T-helper 22 cell (primary cell): ENCODE data around the gene JMJD1C.
"Not testable (repeated sequence)": the region's sequence is repeated elsewhere in the genome, so short reads cannot be mapped to it uniquely, and the experiment has no call there.

Source experiments
- DNase-seq: peaks from one replicate; pipeline ENCODE4 v3.0.0-alpha.2; 2020; ENCODE audit warnings: low read depth

The JMJD1C gene

DNA sequence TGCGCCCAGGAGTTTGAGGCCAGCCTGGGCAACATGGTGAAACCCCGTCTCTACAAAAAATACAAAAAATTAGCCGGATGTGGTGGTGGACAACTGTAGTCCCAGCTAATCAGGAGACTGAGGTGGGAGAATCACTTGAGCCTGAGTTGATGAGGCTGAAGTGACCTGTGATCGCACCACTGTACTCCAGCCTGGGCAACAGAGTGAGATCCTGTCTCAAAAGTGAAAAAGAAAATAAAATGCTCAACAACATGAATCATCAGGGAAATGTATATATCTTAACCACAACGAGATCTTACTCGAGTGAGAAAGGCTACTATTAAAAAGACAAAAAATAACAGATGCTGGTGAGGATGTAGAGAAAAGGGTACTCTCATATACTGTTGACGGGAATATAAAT lies 72.7 kb downstream of the JMJD1C start:
- DNase-seq = no peak

DNA sequence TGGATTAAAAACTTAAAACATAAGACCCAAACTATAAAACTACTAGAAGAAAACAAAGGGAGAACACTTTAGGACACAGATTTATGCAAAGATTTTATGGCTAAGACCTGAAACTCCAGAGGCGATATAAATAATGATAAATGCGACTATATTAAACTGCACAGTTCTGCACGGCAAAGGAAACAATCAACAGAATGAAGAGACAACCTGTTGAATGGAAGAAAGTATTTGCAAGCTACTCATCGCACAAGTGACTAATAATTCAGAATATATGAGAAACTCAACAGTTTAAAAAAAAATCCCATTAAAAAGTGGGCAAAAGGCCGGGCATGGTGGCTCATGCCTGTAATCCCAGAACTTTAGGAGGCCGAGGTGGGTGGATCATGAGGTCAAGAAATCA lies 73.6 kb downstream of the JMJD1C start:
- DNase-seq = no peak

DNA sequence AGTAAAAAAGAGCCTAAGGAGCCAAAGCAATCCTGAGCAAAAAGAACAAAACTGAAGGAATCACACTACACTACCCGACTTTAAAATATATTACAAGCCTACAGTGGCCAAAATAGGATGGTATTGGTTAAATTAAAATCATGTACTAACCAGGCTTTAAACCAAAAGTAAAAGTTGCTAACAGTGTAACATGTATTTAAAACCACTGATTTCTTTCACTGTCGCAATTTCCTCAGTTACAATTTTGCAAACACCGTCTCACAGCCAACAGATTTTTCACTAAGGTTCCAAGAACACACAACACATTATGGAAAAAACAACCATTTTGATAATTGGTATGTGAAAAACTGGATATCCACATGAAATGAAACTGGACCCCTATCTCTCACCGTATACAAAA lies 74.0 kb downstream of the JMJD1C start:
- DNase-seq = no peak

DNA sequence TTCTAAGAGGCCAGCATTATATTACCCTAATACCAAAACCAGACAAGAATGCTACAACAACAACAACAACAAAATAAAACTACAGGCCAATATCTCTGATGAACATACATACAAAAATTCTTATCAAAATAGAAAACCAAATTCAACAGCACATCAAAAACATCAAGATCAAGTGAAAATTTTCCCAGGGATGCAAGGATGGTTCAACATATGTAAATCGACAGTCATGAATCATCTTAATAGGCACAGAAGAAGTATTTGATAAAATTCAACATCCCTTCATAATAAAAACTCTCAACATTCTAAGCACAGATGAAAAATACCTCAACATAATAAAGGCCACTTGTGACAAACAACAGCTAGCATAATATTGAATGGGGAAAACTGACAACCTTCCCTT lies 75.3 kb downstream of the JMJD1C start:
- no peak for DNase-seq

GRCh38 chr10:63388421-63389031 lies 77.3 kb downstream of the JMJD1C start:
- DNase-seq = no peak

DNA sequence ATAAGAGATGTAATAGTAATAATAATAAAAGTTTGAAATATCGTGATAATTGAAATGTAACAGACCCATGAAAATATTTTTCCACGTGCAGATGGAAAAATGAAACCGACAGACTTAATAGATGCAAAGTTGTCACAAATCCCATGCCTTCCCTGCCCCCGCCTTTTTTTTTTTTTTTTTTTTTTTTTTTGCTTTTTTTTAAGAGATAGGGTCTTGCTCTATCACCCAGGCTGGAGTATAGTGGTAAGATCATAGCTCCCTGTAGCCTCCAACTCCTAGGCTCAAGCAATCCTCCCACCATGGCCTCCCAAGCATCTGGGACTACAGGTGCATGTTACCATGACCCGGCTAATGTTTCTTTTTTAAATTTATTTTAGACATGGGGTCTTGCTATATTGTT lies 80.5 kb downstream of the JMJD1C start:
- no peak for DNase-seq

DNA sequence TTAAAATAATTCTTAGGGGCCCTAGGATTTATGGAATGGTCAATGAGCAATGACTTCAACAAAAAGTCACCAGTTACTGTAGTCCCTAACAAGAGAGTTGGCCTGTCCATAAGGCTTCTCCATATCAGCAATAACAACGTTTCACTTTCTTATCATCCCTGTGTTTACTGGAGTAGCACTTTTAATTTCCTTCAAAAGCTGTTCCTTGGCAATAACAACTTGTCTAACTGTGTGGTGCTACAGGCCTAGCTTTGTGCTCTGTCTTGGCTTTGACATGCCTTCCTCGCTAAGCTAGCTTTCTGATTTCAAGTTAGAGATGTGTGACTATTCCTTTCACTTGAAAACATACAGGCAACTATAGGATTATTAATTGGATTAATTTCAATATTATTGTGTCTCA lies 81.1 kb downstream of the JMJD1C start:
- no peak for DNase-seq

DNA sequence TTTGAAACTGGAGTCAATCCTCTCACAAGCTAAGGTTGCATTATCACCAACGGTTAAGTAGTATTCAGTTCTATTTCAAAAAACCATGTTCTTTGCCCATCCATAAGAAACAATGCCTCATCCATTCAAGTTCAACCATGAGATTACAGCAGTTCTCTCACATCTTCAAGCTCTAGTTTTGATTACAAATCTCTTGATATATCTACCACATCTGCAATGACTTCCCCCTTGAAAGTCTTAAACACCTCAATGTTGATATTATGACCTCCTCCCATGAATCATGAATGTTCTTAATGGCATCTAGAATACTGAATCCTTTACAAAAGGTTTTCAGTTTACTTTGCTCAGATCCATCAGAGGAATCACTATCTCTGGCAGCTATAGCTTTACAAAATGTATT lies 81.8 kb downstream of the JMJD1C start:
- DNase-seq = no peak

DNA sequence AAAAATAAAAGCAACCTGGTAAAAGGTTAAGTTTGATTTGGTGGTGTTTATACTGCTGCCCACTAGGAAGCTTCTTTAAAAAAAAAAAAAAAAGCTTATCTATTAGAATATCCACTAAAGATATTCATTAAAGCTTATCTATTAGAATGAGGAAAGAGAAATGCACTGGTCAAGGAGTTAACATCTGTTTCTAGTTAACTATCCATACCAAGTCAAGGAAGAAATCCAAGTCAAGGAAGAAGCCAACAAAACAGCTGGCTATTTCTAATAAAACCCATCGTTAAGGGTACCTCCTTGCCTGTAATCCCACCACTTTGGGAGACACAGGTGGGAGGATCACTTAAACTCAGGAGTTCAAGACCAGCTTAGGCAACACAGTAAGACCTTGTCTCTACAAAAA lies 82.6 kb downstream of the JMJD1C start:
- no peak for DNase-seq

DNA sequence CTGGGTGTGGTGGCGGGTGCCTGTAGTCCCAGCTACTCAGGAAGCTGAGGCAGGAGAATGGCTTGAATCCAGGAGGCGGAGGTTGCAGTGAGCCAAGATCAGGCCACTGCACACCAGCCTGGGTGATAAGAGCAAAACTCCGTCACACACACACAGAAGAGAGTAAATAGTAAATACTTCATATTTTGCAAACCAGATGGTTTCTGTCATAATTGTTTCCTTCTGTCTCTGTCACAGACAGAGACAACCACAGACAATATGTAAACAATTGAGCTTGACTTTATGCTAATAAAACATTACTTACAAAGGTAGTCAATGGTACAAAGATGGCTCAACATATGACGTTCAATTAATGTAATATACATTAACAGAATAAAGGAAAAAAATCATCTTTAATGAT lies 83.7 kb downstream of the JMJD1C start:
- no peak for DNase-seq

GRCh38 chr10:63377305-63377661 lies 88.5 kb downstream of the JMJD1C start:
- not testable (repeated sequence) for DNase-seq

- no peak for DNase-seq
These were observed 89.0 kb downstream of the JMJD1C start for GRCh38 chr10:63376560-63377304.

GRCh38 chr10:63375859-63376258 lies 89.9 kb downstream of the JMJD1C start:
- no peak for DNase-seq

- no peak for DNase-seq
These were observed 90.3 kb downstream of the JMJD1C start for GRCh38 chr10:63375458-63375857.

GRCh38 chr10:63374991-63375390 lies 90.8 kb downstream of the JMJD1C start:
- DNase-seq = no peak

DNA sequence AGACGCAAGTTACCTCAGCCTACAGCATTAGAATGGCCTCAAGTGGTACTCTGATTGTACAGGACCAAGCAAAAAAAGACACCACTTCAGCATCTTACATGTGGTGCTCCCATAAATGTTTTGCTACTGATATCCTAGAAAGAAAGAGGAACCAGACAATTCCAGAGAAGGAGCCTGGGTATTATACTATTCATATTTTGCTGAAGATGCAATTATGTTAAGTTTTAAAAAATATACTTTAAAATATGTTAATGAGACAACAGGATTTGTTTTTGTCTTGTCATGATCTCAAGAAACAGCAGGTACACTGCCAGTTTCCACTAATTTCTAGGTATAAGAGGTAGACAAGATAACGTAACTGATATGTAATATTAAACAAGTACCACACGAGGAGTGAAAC lies 92.6 kb downstream of the JMJD1C start:
- DNase-seq = no peak

DNA sequence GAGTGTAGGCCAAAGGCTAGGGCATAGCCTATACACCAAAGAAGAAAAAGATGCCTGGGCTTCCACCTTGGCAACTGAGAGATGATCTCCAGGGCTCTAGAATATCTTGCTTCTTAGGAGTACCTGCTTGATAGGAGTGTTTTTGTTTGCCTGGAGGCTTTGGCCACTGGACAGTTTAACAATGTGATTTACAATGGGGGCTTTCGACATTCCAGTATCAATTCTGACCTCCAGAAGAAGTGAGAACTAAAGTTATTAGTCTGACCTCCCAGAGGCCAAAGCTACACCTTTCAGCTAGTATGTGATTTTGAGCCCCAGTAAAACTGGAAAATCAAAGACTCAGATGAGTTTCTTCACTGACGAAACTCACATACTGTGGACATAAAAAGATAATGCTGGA lies 96.1 kb downstream of the JMJD1C start:
- no peak for DNase-seq

DNA sequence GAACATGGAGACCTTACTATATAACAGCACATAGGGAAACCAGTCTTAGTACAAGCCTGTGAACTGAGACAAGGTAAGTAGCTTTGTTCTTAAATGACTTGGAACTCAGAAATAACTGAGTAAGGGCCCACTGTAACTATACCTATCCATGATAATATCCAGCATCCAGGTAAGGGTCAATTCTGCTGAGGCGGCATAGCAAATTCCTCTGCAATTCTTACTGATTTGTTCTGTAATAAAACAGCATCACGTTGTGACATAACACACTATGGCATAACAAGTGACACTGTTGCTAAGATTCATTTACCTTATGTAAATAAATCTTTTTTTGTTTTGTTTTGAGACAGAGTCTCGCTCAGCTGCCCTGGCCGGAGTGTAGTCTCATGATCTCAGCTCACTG lies 97.4 kb downstream of the JMJD1C start:
- no peak for DNase-seq

DNA sequence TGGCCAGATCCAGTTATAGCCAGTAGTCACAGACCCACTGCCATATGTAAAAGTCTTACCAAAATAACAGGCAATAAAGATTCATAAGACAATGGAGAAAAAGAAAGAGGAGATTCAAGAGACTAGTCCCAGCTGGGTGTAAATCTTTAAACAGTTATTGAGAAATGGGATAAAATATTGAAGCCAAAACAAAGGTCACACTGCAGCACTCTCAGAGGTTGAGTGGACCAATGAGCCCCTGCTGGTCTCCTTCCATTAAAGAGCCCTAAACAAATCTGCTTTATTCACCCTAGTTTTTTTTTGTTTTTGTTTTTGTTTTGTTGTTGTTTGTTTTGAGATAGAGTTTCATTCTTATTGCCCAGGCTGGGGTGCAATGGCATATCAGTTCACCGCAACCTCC lies 98.8 kb downstream of the JMJD1C start:
- no peak for DNase-seq

GRCh38 chr10:63365976-63366765 lies 99.6 kb downstream of the JMJD1C start:
- DNase-seq = no peak

DNA sequence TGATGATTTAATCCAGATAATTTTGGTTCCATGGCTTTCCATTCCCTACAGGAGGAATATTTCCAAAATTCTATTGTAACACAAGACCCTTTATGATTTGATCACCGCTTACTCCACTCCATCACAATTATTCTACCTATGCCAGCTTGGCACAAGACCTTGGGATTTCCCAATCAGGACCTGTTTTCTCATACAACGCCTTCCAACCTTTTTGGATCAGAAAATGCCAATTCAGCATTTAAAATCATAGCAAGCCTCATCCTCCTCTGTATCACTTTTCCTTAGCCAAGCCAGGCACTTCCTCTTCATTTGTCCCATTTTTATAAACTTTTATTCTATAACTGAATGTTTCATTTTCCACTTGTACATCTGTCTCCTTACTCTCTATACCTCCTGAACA lies 100.9 kb downstream of the JMJD1C start:
- no peak for DNase-seq

GRCh38 chr10:63363951-63364350 lies 101.8 kb downstream of the JMJD1C start:
- no peak for DNase-seq

DNA sequence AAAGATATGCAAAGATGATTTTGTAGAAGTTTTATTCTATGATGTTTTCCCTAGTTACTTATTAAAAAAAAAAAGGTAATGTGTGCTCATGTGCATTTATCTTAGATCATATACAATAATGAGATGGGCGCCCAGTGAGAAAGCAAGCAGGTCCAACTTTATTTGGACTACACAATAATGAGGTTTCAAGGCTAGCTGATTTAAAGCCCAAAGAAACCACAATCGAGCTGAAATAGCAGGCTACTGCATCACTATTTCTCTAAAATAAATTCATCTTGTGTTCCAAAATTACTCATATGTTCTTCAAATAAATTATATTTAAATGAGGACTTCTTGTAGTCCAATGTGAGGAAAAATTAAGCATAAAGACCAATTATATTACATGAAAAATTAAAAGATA lies 110.1 kb downstream of the JMJD1C start:
- DNase-seq = no peak
